ENCODE results near the gene ESRRA. TPM values are rescaled to one million over a fixed set of nuclear protein-coding genes. Genes with fewer than 3 reads are reported as not detected.

ESRRA gene
- polyA plus RNA-seq, 2 of the 4 experiments (the other 2 are of a cell fraction) = 15.2 to 35.5 TPM

- no peak overlapping the region for H3K27ac ChIP-seq
- H3K4me3 ChIP-seq = no peak overlapping the region
- DNase-seq (ENCODE audit: low read depth in 1 of 2, low spot score in 1 of 2) (no peak), FAIRE-seq (no peak), ATAC-seq (no peak)
- POLR2A ChIA-PET = no interaction called here
- TF ChIP-seq NFE2L2 (conservative IDR thresholded peaks at IDR 0.05; ENCODE audit: low read length) (no peak), REST (IDR thresholded peaks at IDR 0.05) (no peak)
- WGBS (ENCODE audit: missing lambda C conversion rate) = 88% methylated on average over 13 of the region's 18 CpGs
- CTCF ChIA-PET = interaction anchor here (0.6 to 33.9 kb wide), 5 partner anchors 10 to 80 kb away, joined by 3 to 996 read pairs (median 301); partner anchors contain the start of genes CATSPERZ, CCDC88B, ESRRA and PRDX5
- no peaks in the 10 kb centered on the region for H3K9me3 ChIP-seq
- H3K4me2 ChIP-seq = no peak overlapping the region
- H3K4me1 ChIP-seq = peaks cover 25% of the 10 kb centered on the region
These were observed 45.9 kb downstream of the ESRRA start for GRCh38 chr11:64351136-64351631.

- H3K4me1 ChIP-seq = peaks cover 31% of the 10 kb centered on the region
- TF ChIP-seq EHMT2 (IDR thresholded peaks at IDR 0.05; ENCODE audit: low read depth) = no peak
- no peak for TF ChIP-seq JUNB (IDR thresholded peaks at IDR 0.05)
- TF ChIP-seq KDM5A (IDR thresholded peaks at IDR 0.05) = no peak
- TF ChIP-seq E2F6 (IDR thresholded peaks at IDR 0.05; ENCODE audit: borderline replicate concordance, low read depth) = no peak
- TF ChIP-seq BCL3 (IDR thresholded peaks at IDR 0.05) = no peak
- no peak for TF ChIP-seq BHLHE40 (IDR thresholded peaks at IDR 0.05; ENCODE audit: low read depth, low read length)
- TF ChIP-seq CBX8 (IDR thresholded peaks at IDR 0.05) = no peak
- no peak for TF ChIP-seq USF2 (IDR thresholded peaks at IDR 0.05)
- TF ChIP-seq PBX3 (IDR thresholded peaks at IDR 0.05) = no peak
- no peak for TF ChIP-seq CTCF (IDR thresholded peaks at IDR 0.05)
- no peak for TF ChIP-seq RNF2 (IDR thresholded peaks at IDR 0.05; ENCODE audit: borderline replicate concordance, low read depth)
- no peak for TF ChIP-seq TFCP2L1 (CRISPR knock-in tag; IDR thresholded peaks at IDR 0.05)
- no peak for TF ChIP-seq SMC3 (IDR thresholded peaks at IDR 0.05)
- TF ChIP-seq HOXB5 (CRISPR knock-in tag; IDR thresholded peaks at IDR 0.05) = no peak
- TF ChIP-seq ATOH8 (CRISPR knock-in tag; IDR thresholded peaks at IDR 0.05; ENCODE audit: low read depth) = no peak
- FAIRE-seq (no peak), DNase-seq (ENCODE audit: low read depth in 1 of 2, low spot score in 1 of 2) (no peak), ATAC-seq (no peak)
- H3K4me3 ChIP-seq = no peak overlapping the region
- H3K4me2 ChIP-seq = no peak overlapping the region
- ChIA-PET CTCF (interaction anchor here (0.7 to 33.9 kb wide), 8 partner anchors 11 to 298 kb away, joined by 3 to 996 read pairs (median 22); partner anchors contain the start of genes CATSPERZ, CCDC88B, ESRRA and PLCB3), POLR2A (interaction anchor here (0.7 to 1.4 kb wide), 2 partner anchors 35 to 107 kb away, joined by 3 to 9 read pairs; partner anchors contain the start of genes PRDX5 and TRMT112)
- no peak overlapping the region for H3K27ac ChIP-seq
- no peaks in the 10 kb centered on the region for H3K9me3 ChIP-seq
- 92% methylated on average over 27 of the region's 33 CpGs for whole genome bisulfite sequencing (ENCODE audit: missing lambda C conversion rate)
These were observed 47.0 kb downstream of the ESRRA start for GRCh38 chr11:64352099-64352994.

Measured in A549 (cell line).